H1 (cell line): ENCODE measurements around the gene RBP5. TPM values are rescaled to one million over a fixed set of nuclear protein-coding genes. Genes with fewer than 3 reads are reported as not detected.

ENCODE experiments used
- CTCF ChIA-PET: fragments of 300-600 bp; sonication (Branson Sonifier 250); formaldehyde crosslinking; loops from one replicate; lab custom pipeline; 2021; ENCODE audit not compliant: partially characterized antibody; lab: Charles Lee
- POLR2A ChIA-PET: fragments of 300-600 bp; sonication (Branson Sonifier 250); formaldehyde crosslinking; loops from one replicate; lab custom pipeline; 2021; ENCODE audit warnings: inconsistent platforms; ENCODE audit not compliant: partially characterized antibody; lab: Charles Lee
- DNase-seq, 2 experiments: peaks; one replicate each; pipeline versions ENCODE4 v3.0.0 to v3.0.0-alpha.2; 2010 to 2022; ENCODE audit warnings: low spot score in 2 of 2, low read depth in 1 of 2, mixed read lengths in 1 of 2
- FAIRE-seq: peaks from 2 replicates; lab custom pipeline; 2011; peaks lifted over from hg19 to GRCh38; lab: Jason Lieb, UNC
- H2AFZ ChIP-seq: 2 replicates; pipeline ENCODE4 v1.8.1; 2012; ENCODE audit warnings: low read length, inconsistent platforms
- H2AK5ac ChIP-seq: 2 replicates; pipeline ENCODE4 v1.6.1; 2013; ENCODE audit warnings: low read depth, low read length
- H2BK120ac ChIP-seq: replicated peaks from 2 replicates; pipeline ENCODE3; 2013; ENCODE audit warnings: low read depth, low read length, inconsistent platforms
- H2BK12ac ChIP-seq: 2 replicates; pipeline ENCODE4 v1.6.1; 2013; ENCODE audit warnings: low read depth, low read length
- H2BK15ac ChIP-seq: 2 replicates; pipeline ENCODE4 v1.6.1; 2013; ENCODE audit warnings: low read length
- H2BK20ac ChIP-seq: 2 replicates; pipeline ENCODE4 v1.6.1; 2013; ENCODE audit warnings: low read length
- H2BK5ac ChIP-seq: 2 replicates; pipeline ENCODE4 v1.6.1; 2013; ENCODE audit warnings: low read depth, low read length
- H3K14ac ChIP-seq: 2 replicates; pipeline ENCODE4 v1.6.1; 2013; ENCODE audit warnings: inconsistent platforms; ENCODE audit not compliant: insufficient read length
- H3K18ac ChIP-seq: 2 replicates; pipeline ENCODE4 v1.6.1; 2013; ENCODE audit warnings: low read length; ENCODE audit errors: extremely low read depth
- H3K23ac ChIP-seq: 2 replicates; pipeline ENCODE4 v1.6.1; 2013; ENCODE audit warnings: inconsistent platforms; ENCODE audit not compliant: insufficient read length
- H3K23me2 ChIP-seq: 2 replicates; pipeline ENCODE4 v1.6.1; 2013; ENCODE audit warnings: low read depth, low read length
- H3K27ac ChIP-seq: 2 replicates; pipeline ENCODE4 v1.6.1; 2011; ENCODE audit warnings: low read depth, low read length, inconsistent platforms
- H3K27me3 ChIP-seq, 4 experiments: replicated peaks in 1 of 4; 1 replicate in 1 of 4; 2 replicates in 3 of 4; pipeline versions ENCODE4 v1.6.1 to v1.8.1; 2011 to 2013; ENCODE audit warnings: low read length in 3 of 4, mild to moderate bottlenecking in 3 of 4, inconsistent platforms in 2 of 4, mixed read lengths in 2 of 4, moderate library complexity in 1 of 4; ENCODE audit not compliant: control insufficient read depth in 3 of 4, insufficient read depth in 3 of 4; ENCODE audit errors: extremely low read depth in 1 of 4
- H3K36me3 ChIP-seq, 4 experiments: 2 replicates each; pipeline versions ENCODE4 v1.6.1 to v1.8.1; 2011 to 2013; ENCODE audit warnings: mild to moderate bottlenecking in 4 of 4, low read length in 3 of 4, moderate library complexity in 2 of 4, control low read depth in 1 of 4, inconsistent platforms in 1 of 4; ENCODE audit not compliant: insufficient read depth in 4 of 4, control insufficient read depth in 2 of 4
- H3K4ac ChIP-seq: replicated peaks from 2 replicates; pipeline ENCODE3; 2013; ENCODE audit warnings: low read length, low read depth, mixed read lengths, inconsistent platforms; ENCODE audit not compliant: insufficient read length
- H3K4me1 ChIP-seq, 4 experiments: replicated peaks in 1 of 4; 1 replicate in 1 of 4; 2 replicates in 3 of 4; pipeline versions ENCODE4 v1.6.1 to v1.8.1; 2011 to 2013; ENCODE audit warnings: low read length in 3 of 4, inconsistent platforms in 2 of 4, mixed read lengths in 1 of 4; ENCODE audit not compliant: insufficient read depth in 4 of 4, control insufficient read depth in 3 of 4
- H3K4me2 ChIP-seq, 2 experiments: 2 replicates each; pipeline versions ENCODE4 v1.6.1 to v1.8.1; 2011 to 2013; ENCODE audit warnings: low read depth in 2 of 2, low read length in 2 of 2, control low read depth in 1 of 2, inconsistent platforms in 1 of 2, mild to moderate bottlenecking in 1 of 2; ENCODE audit not compliant: insufficient read depth in 1 of 2
- H3K4me3 ChIP-seq, 4 experiments: fragments of 200-600, 300-600 bp in 1 of 4; sonication (generic), shearing (Covaris generic), sonication (Bioruptor Twin) in 1 of 4; 2 replicates each; pipeline versions ENCODE4 v1.5.1 to v1.8.1; 2011 to 2016; ENCODE audit warnings: low read length in 4 of 4, low read depth in 3 of 4, control low read depth in 2 of 4, inconsistent platforms in 2 of 4, mild to moderate bottlenecking in 2 of 4, mixed read lengths in 1 of 4, moderate library complexity in 1 of 4; ENCODE audit not compliant: insufficient read depth in 2 of 4; ENCODE audit errors: extremely low read depth in 1 of 4
- H3K56ac ChIP-seq: replicated peaks from 2 replicates; pipeline ENCODE3; 2013; ENCODE audit warnings: low read depth, mild to moderate bottlenecking, mixed read lengths, low read length, inconsistent platforms; ENCODE audit not compliant: insufficient read length
- H3K79me1 ChIP-seq: 2 replicates; pipeline ENCODE4 v1.6.1; 2013; ENCODE audit warnings: low read depth, low read length, control low read depth
- H3K79me2 ChIP-seq, 2 experiments: 2 replicates each; pipeline versions ENCODE4 v1.6.1 to v1.8.1; 2012 to 2013; ENCODE audit warnings: low read length in 2 of 2, mild to moderate bottlenecking in 2 of 2, inconsistent platforms in 1 of 2; ENCODE audit not compliant: insufficient read depth in 2 of 2, control insufficient read depth in 1 of 2
- H3K9ac ChIP-seq, 4 experiments: replicated peaks in 1 of 4; 1 replicate in 1 of 4; 2 replicates in 3 of 4; pipeline versions ENCODE4 v1.6.1 to v1.8.1; 2011 to 2013; ENCODE audit warnings: low read depth in 3 of 4, low read length in 3 of 4, control low read depth in 2 of 4, mild to moderate bottlenecking in 2 of 4, moderate library complexity in 2 of 4, inconsistent platforms in 1 of 4; ENCODE audit errors: extremely low read depth in 1 of 4
- H3K9me3 ChIP-seq, 2 experiments: 2 replicates each; pipeline versions ENCODE4 v1.6.1 to v1.8.1; 2012 to 2013; ENCODE audit warnings: mild to moderate bottlenecking in 2 of 2, moderate library complexity in 2 of 2, control low read depth in 1 of 2, inconsistent platforms in 1 of 2, low read depth in 1 of 2, low read length in 1 of 2, mixed read lengths in 1 of 2; ENCODE audit not compliant: insufficient read depth in 2 of 2
- H4K20me1 ChIP-seq, 2 experiments: replicated peaks in 1 of 2; 2 replicates each; pipeline versions ENCODE3 to v1.8.1; 2011 to 2013; ENCODE audit warnings: inconsistent platforms in 2 of 2, low read length in 2 of 2, mild to moderate bottlenecking in 1 of 2; ENCODE audit not compliant: insufficient read depth in 2 of 2, control insufficient read depth in 1 of 2
- H4K5ac ChIP-seq: 2 replicates; pipeline ENCODE4 v1.6.1; 2013; ENCODE audit warnings: low read length, low read depth, mixed read lengths, inconsistent platforms; ENCODE audit not compliant: insufficient read length
- H4K8ac ChIP-seq: 2 replicates; pipeline ENCODE4 v1.8.0; 2013; ENCODE audit warnings: mild to moderate bottlenecking, moderate library complexity, low read length, inconsistent platforms; ENCODE audit not compliant: insufficient read depth; ENCODE audit errors: extremely low read depth
- H4K91ac ChIP-seq: replicated peaks from 2 replicates; pipeline ENCODE3; 2013; ENCODE audit warnings: low read length, mixed read lengths, inconsistent platforms; ENCODE audit not compliant: insufficient read length
- BACH1 ChIP-seq: IDR thresholded peaks from 2 replicates; pipeline ENCODE4 v1.6.1; 2012; ENCODE audit warnings: low read length, improper control_type of control experiment
- WGBS, 2 experiments: shearing (Covaris generic) in 1 of 2; methylation state at CpG; one replicate each; pipeline versions ENCODE4 v1.1.6 to v1.1.7; 2013 to 2015; ENCODE audit warnings: low lambda C conversion rate in 2 of 2, mixed read lengths in 2 of 2, inconsistent platforms in 1 of 2, low coverage in 1 of 2, missing lambda C conversion rate in 1 of 2; ENCODE audit not compliant: insufficient replicate concordance in 2 of 2, insufficient coverage in 1 of 2, insufficient read length in 1 of 2; ENCODE audit errors: extremely low coverage in 1 of 2, missing lambda C conversion rate in 1 of 2; 5-methylcytosine and 5-hydroxymethylcytosine counted together
- polyA plus RNA-seq, 7 experiments: library from polyadenylated mRNA; depleted of rRNA in 3 of 7; stranded (reverse) in 5 of 7; unstranded in 2 of 7; fragments of >200 nt in 5 of 7; fragments of 200-250 nt in 2 of 7; gene quantifications; 1 replicate in 5 of 7; 2 replicates in 1 of 7; 4 replicates in 1 of 7; pipeline versions ENCODE4 v1.2.1 to v1.2.3, GENCODE V29; 2011 to 2013; ENCODE audit warnings: missing spikeins in 2 of 7, mixed read lengths in 2 of 7
- total RNA-seq: library from RNA; stranded (reverse); fragmentation: NEBNext Ultra II Directional; extraction: Animal tissue kit (Norgen Biotek cat#: 25700); gene quantifications from 2 replicates; pipeline ENCODE4 v1.2.1, GENCODE V29; 2021

Gene RBP5
- total and polyA plus RNA-seq, 2 of the 8 experiments (the other 6 are each of a cell fraction or from before 2014, with no cell fraction given): 1.2 to 1.9 TPM

GRCh38 chr12:7093892-7094291 is 34.8 kb downstream of the RBP5 start:
- Histone ChIP-seq H3K18ac (no peak overlapping the region), H3K4me2 (no peak overlapping the region), H4K91ac (no peak overlapping the region), H3K27ac (no peak overlapping the region), H3K9me3 (no peaks in the 10 kb centered on the region), H3K4me3 (no peak overlapping the region), H2BK12ac (peak overlapping the region; percentile 39; the same call in 1 of the 2 replicates), H2BK20ac (no peak overlapping the region), H3K36me3 (peaks cover 0 to 4% (median 0%) of the 10 kb centered on the region in 4 experiments; a peak in 1 of 8 replicates), H2AFZ (no peak overlapping the region), H3K27me3 (no peaks in the 10 kb centered on the region; a peak in 1 of 7 replicates), H3K14ac (no peak overlapping the region), H2BK5ac (peak overlapping the region; percentile 46; the same call in 1 of the 2 replicates), H4K20me1 (peaks cover 0 to 3% of the 10 kb centered on the region in 2 experiments), H3K56ac (no peak overlapping the region), H2BK120ac (no peak overlapping the region), H3K9ac (no peak overlapping the region), H2BK15ac (no peak overlapping the region), H3K23ac (no peak overlapping the region), H3K4ac (no peak overlapping the region), H3K4me1 (peaks cover 7 to 21% (median 16%) of the 10 kb centered on the region in 4 experiments), H2AK5ac (peak overlapping the region; percentile 60)
- no peak for DNase-seq
- FAIRE-seq: no peak
- ChIA-PET CTCF (interaction anchor here (0.8 to 4.0 kb wide), 13 partner anchors 14 to 170 kb away, joined by 3 to 34 read pairs (median 4); partner anchors contain the start of genes C1RL and C1S), POLR2A (interaction anchor here (0.9 to 5.6 kb wide), 8 partner anchors 8 to 150 kb away, joined by 3 to 42 read pairs (median 3); partner anchors contain the start of genes C12orf57, C1RL, CLSTN3 and RNU7-1)
- no peak for TF ChIP-seq BACH1
- TF ChIP-seq, all 59 proteins: peak for 0
- Histone ChIP-seq H3K79me1 (no peaks in the 10 kb centered on the region), H3K79me2 (no peaks in the 10 kb centered on the region), H4K8ac (no peak overlapping the region), H4K5ac (no peak overlapping the region), H3K23me2 (peaks cover 1% of the 10 kb centered on the region; the same call in 1 of the 2 replicates)
- WGBS, 2 experiments: 91% methylated on average over 10 of the region's 10 CpGs; no CpG with 5 or more reads in 1 of the 2 experiments
